MM.1S (cell line): Measurements from ENCODE around the gene GALNT6.

ENCODE experiments used
- EZH2 ChIP-seq: fragments of 300-600 bp; sonication (generic); optimal IDR thresholded peaks from 2 replicates; pipeline ENCODE3; 2017; ENCODE audit warnings: low read depth, mild to moderate bottlenecking, antibody characterized with exemption, low read length, mixed read lengths
- TF ChIP-seq, protein P1 (sequence below): fragments of 300-600 bp; sonication (generic); IDR thresholded peaks from 2 replicates; pipeline ENCODE4 v1.5.1; 2016; ENCODE audit warnings: antibody characterized with exemption, low read length, mixed read lengths

DNA sequence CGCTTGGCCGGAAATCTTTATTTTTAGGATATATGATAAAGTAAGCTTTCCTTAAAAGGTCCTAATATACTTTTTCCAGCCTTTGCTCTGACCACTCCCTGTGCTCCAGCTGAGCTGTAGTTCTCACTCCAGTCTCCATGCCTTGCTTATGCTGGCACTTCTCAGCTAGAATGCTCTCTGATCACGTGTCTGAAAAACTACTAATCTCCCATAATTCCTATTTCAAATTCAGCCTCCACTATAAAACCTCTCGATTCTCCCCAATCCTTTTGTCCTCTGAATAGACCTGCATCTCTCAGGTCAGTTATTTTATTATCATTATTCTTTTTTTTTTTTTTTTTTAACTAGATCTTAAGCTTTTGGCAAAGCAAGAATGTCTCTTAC is 70.9 kb downstream of the GALNT6 start:
- TF ChIP-seq, protein P1, sequence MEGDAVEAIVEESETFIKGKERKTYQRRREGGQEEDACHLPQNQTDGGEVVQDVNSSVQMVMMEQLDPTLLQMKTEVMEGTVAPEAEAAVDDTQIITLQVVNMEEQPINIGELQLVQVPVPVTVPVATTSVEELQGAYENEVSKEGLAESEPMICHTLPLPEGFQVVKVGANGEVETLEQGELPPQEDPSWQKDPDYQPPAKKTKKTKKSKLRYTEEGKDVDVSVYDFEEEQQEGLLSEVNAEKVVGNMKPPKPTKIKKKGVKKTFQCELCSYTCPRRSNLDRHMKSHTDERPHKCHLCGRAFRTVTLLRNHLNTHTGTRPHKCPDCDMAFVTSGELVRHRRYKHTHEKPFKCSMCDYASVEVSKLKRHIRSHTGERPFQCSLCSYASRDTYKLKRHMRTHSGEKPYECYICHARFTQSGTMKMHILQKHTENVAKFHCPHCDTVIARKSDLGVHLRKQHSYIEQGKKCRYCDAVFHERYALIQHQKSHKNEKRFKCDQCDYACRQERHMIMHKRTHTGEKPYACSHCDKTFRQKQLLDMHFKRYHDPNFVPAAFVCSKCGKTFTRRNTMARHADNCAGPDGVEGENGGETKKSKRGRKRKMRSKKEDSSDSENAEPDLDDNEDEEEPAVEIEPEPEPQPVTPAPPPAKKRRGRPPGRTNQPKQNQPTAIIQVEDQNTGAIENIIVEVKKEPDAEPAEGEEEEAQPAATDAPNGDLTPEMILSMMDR: no peak
- no peak for TF ChIP-seq EZH2
